NCI-H2227 (cell line): ENCODE data around the gene CHD6.

Experiments
- DNase-seq: peaks from one replicate; lab custom pipeline; 2025; ENCODE audit not compliant: unreplicated experiment; lab: John Stamatoyannopoulos, UW

Gene CHD6

GRCh38 chr20:41432746-41433145 lies 185.4 kb downstream of the CHD6 start:
- no peak for DNase-seq

GRCh38 chr20:41428285-41428684 lies 189.9 kb downstream of the CHD6 start:
- no peak for DNase-seq

- DNase-seq: no peak
Measured at GRCh38 chr20:41427833-41428232, 190.3 kb downstream of the CHD6 start.

- DNase-seq: no peak
Measured at GRCh38 chr20:41426976-41427375, 191.2 kb downstream of the CHD6 start.

GRCh38 chr20:41426086-41426830 lies 191.9 kb downstream of the CHD6 start:
- no peak for DNase-seq

GRCh38 chr20:41425180-41425884 lies 192.8 kb downstream of the CHD6 start:
- no peak for DNase-seq

GRCh38 chr20:41424546-41424945 lies 193.6 kb downstream of the CHD6 start:
- DNase-seq: no peak

- DNase-seq: no peak
Measured at GRCh38 chr20:41424011-41424410, 194.2 kb downstream of the CHD6 start.

GRCh38 chr20:41422953-41423352 lies 195.2 kb downstream of the CHD6 start:
- DNase-seq: no peak

GRCh38 chr20:41418739-41419293 lies 199.4 kb downstream of the CHD6 start:
- no peak for DNase-seq

- DNase-seq: no peak
Measured at GRCh38 chr20:41418031-41418430, 200.1 kb downstream of the CHD6 start.

GRCh38 chr20:41415191-41415590 lies 203.0 kb downstream of the CHD6 start:
- no peak for DNase-seq

- DNase-seq: no peak
Measured at GRCh38 chr20:41413169-41413568, 205.0 kb downstream of the CHD6 start.

- DNase-seq: no peak
Measured at GRCh38 chr20:41412324-41413120, 205.7 kb downstream of the CHD6 start.

- DNase-seq: no peak
Measured at GRCh38 chr20:41411391-41411847, 206.8 kb downstream of the CHD6 start.

GRCh38 chr20:41408986-41409385 lies 209.2 kb downstream of the CHD6 start:
- peak; percentile 88 for DNase-seq

GRCh38 chr20:41408156-41408794 lies 209.9 kb downstream of the CHD6 start:
- DNase-seq: no peak

- no peak for DNase-seq
Measured at GRCh38 chr20:41407607-41408006, 210.6 kb downstream of the CHD6 start.

- DNase-seq: no peak
Measured at GRCh38 chr20:41406896-41407444, 211.2 kb downstream of the CHD6 start.

- no peak for DNase-seq
Measured at GRCh38 chr20:41406353-41406752, 211.8 kb downstream of the CHD6 start.

GRCh38 chr20:41405436-41405835 lies 212.7 kb downstream of the CHD6 start:
- no peak for DNase-seq
